Breast epithelium (tissue), 4 donors: ENCODE measurements around the gene TRIM46. TPM values are rescaled to one million over a fixed set of nuclear protein-coding genes. Genes with fewer than 3 reads are reported as not detected.
"Not testable (repeated sequence)": the region's sequence is repeated elsewhere in the genome, so short reads cannot be mapped to it uniquely, and the experiment has no call there.

Experiments used
- DNase-seq, 2 donors: peaks; one replicate each; pipeline ENCODE4 v3.0.0-alpha.2; 2019; ENCODE audit warnings: low spot score in 2 of 2
- H3K27ac ChIP-seq, 2 donors: fragments of 200-600 bp; sonication (generic) in 1 of 2; one replicate each; pipeline ENCODE4 v1.5.1; 2016 to 2019; ENCODE audit warnings: mild to moderate bottlenecking in 1 of 2
- H3K27me3 ChIP-seq, 2 donors: fragments of 200-600 bp; sonication (generic) in 1 of 2; one replicate each; pipeline versions ENCODE4 v1.5.1 to v1.6.0; 2017 to 2019; ENCODE audit warnings: control low read depth in 1 of 2, mild to moderate bottlenecking in 1 of 2
- H3K36me3 ChIP-seq: fragments of 200-600 bp; one replicate; pipeline ENCODE4 v1.5.1; 2019
- H3K4me1 ChIP-seq, 2 donors: fragments of 200-600 bp; sonication (generic); one replicate each; pipeline ENCODE4 v1.5.1; 2016 to 2019; ENCODE audit warnings: control low read depth in 1 of 2
- H3K4me3 ChIP-seq, 3 donors: fragments of 200-600 bp; sonication (generic); 1 replicate in 2 of 3; 2 replicates in 1 of 3; pipeline ENCODE4 v1.5.1; 2016 to 2019; ENCODE audit warnings: mild to moderate bottlenecking in 3 of 3, moderate library complexity in 2 of 3
- H3K9me3 ChIP-seq, 2 donors: fragments of 200-600 bp; sonication (generic) in 1 of 2; one replicate each; pipeline ENCODE4 v1.5.1; 2016 to 2019; ENCODE audit warnings: control low read depth in 1 of 2
- CTCF ChIP-seq, 3 donors: fragments of 450-650 bp; IDR thresholded peaks; one replicate each; pipeline ENCODE4 v1.5.1; 2016 to 2017; ENCODE audit warnings: antibody characterized with exemption in 3 of 3, mild to moderate bottlenecking in 3 of 3, moderate library complexity in 3 of 3
- POLR2A ChIP-seq: fragments of 450-650 bp; IDR thresholded peaks from one replicate; pipeline ENCODE4 v1.6.1; 2016; ENCODE audit warnings: antibody characterized with exemption, mild to moderate bottlenecking, moderate library complexity
- POLR2AphosphoS5 ChIP-seq, 3 donors: sonication (generic); formaldehyde crosslinking; IDR thresholded peaks; one replicate each; pipeline ENCODE4 v1.6.1; 2017; ENCODE audit warnings: antibody characterized with exemption in 3 of 3
- intact Hi-C: fragments of 100-400 bp; cut with DNase I; formaldehyde crosslinking; loops from one replicate; pipeline ENCODE4 v1.15.1; 2023; ENCODE audit warnings: low total_unique reads
- total RNA-seq, 3 donors: library from RNA; depleted of rRNA; stranded (reverse); fragments of >200 nt; gene quantifications; one replicate each; pipeline ENCODE4 v1.1.0, GENCODE V29; 2016

Gene TRIM46
- total RNA-seq, 3 donors from 2014 or later, result 0.98 to 1.5 TPM; not detected in 1

GRCh38 chr1:155193275-155193990 lies 19.8 kb downstream of the TRIM46 start:
- Histone ChIP-seq H3K27me3 (no peaks in the 10 kb centered on the region), H3K9me3 (no peaks in the 10 kb centered on the region), H3K36me3 (no peaks in the 10 kb centered on the region), H3K27ac (peak overlapping the region; percentile 98), H3K4me1 (no peaks in the 10 kb centered on the region), H3K4me3 (peak overlapping the region; percentile 53 to 73 (median 62))
- peak; percentile 90 to 94 for DNase-seq
- TF ChIP-seq POLR2A, result peak; percentile 45
- TF ChIP-seq CTCF (IDR thresholded peaks at IDR 0.05), result peak; percentile 96 to 99 (median 98)
- peak; percentile 45 to 74 (median 69) for TF ChIP-seq POLR2AphosphoS5 (IDR thresholded peaks at IDR 0.05)
- intact Hi-C loops, result no loop called here

GRCh38 chr1:155193991-155194240 lies 20.3 kb downstream of the TRIM46 start:
- H3K27me3 ChIP-seq, H3K4me1 ChIP-seq, DNase-seq, H3K9me3 ChIP-seq, H3K36me3 ChIP-seq, intact Hi-C loops: not testable (repeated sequence)
- H3K27ac ChIP-seq, result peak overlapping the region; percentile 98
- peak overlapping the region; percentile 53 to 73 (median 62) for H3K4me3 ChIP-seq

- Histone ChIP-seq H3K9me3 (no peaks in the 10 kb centered on the region), H3K4me3 (peak overlapping the region; percentile 53 to 73 (median 62)), H3K36me3 (no peaks in the 10 kb centered on the region), H3K4me1 (no peaks in the 10 kb centered on the region), H3K27ac (peak overlapping the region; percentile 98), H3K27me3 (no peaks in the 10 kb centered on the region)
- intact Hi-C loops, result no loop called here
- TF ChIP-seq POLR2A, result no peak
- TF ChIP-seq POLR2AphosphoS5 (IDR thresholded peaks at IDR 0.05), result no peak
- TF ChIP-seq CTCF (IDR thresholded peaks at IDR 0.05), result no peak
- DNase-seq, result no peak
Observed at GRCh38 chr1:155195201-155196102, 21.8 kb downstream of the TRIM46 start.

- H3K27ac ChIP-seq, result peak overlapping the region in 1 of 2 donors; percentile 98
- no peaks in the 10 kb centered on the region for H3K4me1 ChIP-seq
- no peak for DNase-seq
- no peaks in the 10 kb centered on the region for H3K36me3 ChIP-seq
- H3K9me3 ChIP-seq, result no peaks in the 10 kb centered on the region
- TF ChIP-seq CTCF (IDR thresholded peaks at IDR 0.05) (no peak), POLR2A (no peak), POLR2AphosphoS5 (IDR thresholded peaks at IDR 0.05) (no peak)
- intact Hi-C loops, result no loop called here
- H3K4me3 ChIP-seq, result no peak overlapping the region
- H3K27me3 ChIP-seq, result no peaks in the 10 kb centered on the region
Observed at GRCh38 chr1:155196103-155196892, 22.6 kb downstream of the TRIM46 start.

- Histone ChIP-seq H3K9me3 (no peaks in the 10 kb centered on the region), H3K27me3 (no peaks in the 10 kb centered on the region), H3K4me3 (no peak overlapping the region), H3K27ac (no peak overlapping the region), H3K4me1 (no peaks in the 10 kb centered on the region), H3K36me3 (no peaks in the 10 kb centered on the region)
- DNase-seq, result no peak
- TF ChIP-seq CTCF (IDR thresholded peaks at IDR 0.05), result no peak
- intact Hi-C loops, result no loop called here
Observed at GRCh38 chr1:155196893-155197638, 23.4 kb downstream of the TRIM46 start.
